ENCODE results near the gene ZNF782.
"Not testable (repeated sequence)": the region's sequence is repeated elsewhere in the genome, so short reads cannot be mapped to it uniquely, and the experiment has no call there.

ZNF782 gene

DNA sequence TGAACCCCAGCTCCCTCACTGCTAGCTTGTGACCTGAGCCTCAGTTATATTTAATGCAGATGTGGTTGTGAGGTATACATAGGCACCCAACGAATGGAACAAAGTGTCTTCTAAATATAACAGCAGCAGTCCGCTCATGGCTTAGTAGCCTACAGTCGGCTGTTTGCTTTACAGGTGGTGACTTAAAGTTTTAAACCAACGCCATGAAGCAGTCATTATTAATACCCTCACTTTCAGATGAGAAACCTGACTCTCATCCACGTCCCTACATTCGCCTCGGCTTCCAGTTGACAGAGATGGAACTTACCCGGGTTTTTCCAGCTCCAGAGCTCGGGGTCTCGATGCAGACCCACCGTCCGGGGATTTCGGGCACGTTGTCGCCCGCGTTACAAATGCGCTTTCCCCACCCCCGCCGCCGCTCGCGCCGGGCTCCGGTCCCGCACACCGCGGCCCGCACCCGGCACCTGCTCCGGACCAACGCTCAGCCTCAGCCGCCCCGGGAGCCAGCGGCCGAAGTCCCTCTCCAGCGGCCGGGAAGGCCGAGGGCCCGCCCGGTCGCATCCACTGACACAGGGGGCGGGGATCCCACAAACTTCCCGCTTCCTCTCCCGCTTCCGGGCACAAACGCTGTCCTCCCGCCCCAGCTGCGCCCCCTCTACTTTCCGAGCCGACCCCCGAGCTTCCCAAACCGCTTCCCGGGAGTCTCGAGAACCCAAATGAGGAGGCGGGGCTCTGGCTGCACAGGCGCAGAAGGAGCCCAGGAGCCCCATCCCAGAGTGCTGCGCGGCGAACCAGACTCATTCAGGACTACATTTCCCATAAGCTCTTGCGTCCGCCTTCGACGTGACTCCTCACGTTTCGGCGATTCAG, at the start of gene ZNF782:
Gene ZNF782 (minus strand): TSS at position 734 of the 870 bp plus-strand sequence. CDS start 2,553 bp downstream, outside the sequence.
- peak; percentile 56 to 96 (median 87) for DNase-seq

DNA sequence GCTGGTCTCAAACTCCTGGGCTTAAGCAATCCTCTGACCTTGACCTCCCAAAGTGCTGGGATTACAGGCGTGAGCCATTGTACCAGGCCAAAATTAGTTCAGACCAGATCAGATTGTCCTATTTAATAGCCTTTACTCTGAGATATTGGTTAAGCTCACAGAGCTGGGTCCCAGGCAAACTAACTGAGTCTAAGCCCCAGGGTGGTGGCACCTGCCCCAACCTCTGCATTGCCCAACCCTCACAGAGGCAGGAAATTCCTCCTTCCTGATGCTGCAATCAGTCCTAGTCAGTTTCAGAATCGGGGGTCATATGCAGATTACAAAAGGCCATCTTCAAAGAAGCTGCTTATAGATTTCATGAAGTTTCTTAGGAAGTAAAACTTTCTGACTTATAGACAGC, 45.7 kb upstream of the ZNF782 start:
- DNase-seq = not testable (repeated sequence)

DNA sequence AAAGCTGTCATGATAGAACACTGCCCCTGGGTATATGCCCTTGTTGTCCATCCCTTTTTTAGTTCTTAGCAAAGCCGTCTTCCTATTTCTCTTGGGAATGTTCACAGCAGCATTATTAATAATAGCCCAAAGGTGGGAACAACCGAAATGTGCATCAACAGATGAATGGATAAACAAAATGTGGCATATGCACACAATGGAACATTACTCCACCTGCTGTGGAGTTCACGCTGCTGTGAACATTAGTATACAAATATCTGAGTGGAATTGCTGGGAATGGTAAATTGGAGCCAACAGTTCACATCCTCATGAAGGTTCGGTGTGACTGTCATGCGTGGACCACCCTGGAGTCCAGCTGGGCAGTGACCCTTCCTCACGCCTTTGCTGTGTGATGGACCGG, 37.8 kb upstream of the ZNF782 start:
- no peak for DNase-seq

DNA sequence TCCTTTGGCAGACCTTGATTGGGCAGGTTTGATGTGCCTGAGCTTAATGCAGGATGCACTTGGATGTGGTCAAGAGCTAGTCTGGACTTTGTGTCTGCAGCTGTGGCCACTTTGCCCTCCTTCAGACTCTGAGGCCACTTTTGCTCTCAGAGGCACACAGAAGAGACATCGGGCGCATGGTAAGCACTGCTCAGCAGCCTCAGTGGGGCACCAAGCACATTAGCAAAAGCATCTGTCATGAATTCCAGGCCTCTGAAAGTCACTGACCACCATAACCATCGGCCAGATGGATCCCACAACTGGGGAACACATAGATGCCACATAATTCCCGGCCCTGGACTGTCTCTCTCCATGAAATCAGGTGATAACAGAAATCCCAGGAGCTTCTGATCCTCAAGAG, 34.3 kb upstream of the ZNF782 start:
- no peak for DNase-seq

DNA sequence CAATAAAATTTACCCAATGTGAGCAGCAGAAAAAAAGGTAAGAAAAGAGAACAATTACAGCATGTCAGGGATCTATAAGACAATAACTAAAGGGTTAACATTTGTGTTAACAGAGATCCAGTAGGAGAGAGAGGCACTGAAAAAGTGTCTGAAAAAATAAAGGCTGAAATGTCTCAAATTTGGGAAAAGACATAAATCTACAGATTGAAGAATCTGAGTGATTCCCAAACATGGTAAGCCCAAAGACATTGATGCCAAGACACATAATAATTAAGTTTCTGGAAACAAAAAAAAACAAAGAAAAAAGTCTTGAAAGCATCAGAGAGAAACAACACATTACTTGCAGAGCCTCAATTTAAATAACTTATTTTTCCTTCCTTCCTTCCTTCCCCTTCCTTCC, 31.1 kb upstream of the ZNF782 start:
- no peak for DNase-seq

DNA sequence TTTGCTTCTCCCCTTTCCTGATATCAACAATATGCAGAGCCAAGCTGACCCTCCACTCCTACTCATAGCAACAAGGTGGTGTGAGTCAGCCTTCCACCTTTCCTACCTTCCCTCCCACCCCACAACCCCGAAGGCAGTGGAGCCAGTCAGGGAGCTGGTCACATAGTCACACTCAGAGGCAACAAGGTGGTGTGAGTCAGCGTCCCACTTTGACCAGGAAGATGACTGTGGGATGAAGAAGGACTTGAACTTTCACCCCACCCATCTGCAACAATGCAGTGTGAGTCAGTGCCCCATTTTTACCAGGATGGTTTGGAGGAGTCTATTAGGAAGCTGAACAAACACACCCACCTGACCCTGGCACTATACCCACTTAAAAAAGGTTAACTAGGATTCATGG, 30.1 kb upstream of the ZNF782 start:
- no peak for DNase-seq

DNA sequence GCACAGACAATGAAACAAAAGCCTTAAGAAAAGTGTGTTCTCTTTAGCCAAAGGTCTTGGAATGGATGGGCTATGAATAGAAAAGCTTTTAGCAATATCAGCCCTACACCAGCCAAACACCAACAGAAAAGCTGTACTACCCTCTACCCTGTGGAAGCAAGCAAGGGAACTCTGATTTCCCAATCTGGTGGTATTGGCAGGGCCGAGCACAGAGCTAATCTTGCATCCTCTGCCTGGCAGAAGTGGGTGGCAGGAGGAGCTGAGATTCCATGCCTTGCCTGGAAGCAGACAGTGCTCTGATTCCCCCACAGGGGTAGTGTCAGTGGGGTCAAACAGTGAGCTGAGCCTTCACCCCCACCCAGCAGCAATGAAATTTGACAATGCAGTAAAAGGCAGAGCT, 29.6 kb upstream of the ZNF782 start:
- no peak for DNase-seq

DNA sequence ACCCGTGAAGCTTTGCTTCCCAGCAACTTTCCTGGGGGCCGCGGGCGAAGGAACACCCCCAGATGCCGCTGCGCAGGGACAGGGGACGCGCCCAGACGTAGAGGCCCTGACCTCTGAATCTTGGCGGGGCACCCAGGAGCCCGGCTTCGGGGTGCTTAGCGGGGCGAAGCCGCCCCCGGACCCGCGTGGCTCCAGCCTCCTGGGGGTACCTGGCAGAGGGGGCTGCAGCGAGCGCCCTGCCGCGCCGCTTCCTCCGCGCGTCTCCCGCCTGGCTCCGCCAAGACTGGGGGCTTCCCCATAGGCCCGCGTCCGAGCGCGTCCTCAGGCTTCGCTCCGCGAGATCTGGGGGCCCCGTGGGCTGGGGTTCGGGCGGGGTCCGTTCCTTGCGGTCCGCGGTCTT, 23.0 kb upstream of the ZNF782 start:
- DNase-seq = no peak

DNA sequence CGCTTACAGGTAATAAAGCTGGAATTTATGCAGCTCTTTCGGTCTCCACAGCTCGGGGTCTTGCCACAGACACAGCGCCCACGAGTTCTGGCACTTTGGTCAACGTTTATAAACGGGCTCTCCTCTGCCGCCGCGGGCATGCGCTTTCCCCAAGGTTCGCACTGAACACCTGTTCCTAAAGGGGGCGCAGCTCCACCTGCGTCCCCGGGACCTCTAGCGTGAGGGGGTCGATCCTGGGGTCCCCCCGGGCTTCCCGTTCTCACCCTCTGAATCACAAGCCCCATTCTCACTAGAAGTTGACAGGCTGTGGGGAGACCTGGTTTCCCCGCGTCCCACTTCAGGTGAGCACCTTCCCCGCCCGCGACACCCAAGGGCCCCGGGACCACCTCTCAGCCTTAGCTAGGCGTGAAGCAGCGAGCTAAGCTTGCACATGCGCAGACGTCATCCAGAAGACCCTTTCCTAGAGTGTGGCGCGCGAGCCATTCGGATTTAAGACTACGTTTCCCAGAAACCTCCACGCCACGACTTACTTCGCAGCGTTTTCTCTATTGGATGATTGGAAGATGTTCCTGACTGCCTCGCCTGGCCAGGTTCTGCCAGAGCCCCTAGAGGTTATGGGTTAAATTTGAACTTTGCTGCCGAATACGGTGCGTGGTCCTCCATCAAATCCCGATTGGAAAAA, 21.3 kb upstream of the ZNF782 start:
- DNase-seq = peak in 42 of 56 donors; percentile 6 to 71 (median 40)

DNA sequence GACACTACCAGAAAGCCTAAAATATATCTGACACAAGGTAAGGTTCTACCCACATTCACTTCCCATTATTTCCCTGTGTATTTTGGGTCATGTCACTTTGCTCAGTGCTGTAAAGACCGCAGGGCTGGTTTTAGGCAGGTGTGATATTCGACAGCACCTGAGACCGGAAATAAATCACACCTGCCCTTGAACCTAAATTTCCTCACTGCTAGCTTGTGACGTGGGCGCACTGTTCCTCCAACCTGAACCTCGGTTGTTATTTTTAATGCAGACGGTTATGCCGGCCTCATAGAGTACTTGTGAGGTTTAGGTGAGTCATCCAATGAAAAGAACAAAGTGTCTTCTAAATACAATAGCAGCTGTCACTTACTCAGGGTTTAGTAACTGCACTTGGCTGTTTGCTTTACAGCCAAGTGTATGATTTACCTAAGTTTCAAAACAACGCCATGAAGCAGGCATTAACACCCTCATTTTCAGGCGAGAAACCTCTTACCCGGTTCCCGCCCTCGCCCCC, 20.7 kb upstream of the ZNF782 start:
- peak in 1 of 56 donors; percentile 2 for DNase-seq

DNA sequence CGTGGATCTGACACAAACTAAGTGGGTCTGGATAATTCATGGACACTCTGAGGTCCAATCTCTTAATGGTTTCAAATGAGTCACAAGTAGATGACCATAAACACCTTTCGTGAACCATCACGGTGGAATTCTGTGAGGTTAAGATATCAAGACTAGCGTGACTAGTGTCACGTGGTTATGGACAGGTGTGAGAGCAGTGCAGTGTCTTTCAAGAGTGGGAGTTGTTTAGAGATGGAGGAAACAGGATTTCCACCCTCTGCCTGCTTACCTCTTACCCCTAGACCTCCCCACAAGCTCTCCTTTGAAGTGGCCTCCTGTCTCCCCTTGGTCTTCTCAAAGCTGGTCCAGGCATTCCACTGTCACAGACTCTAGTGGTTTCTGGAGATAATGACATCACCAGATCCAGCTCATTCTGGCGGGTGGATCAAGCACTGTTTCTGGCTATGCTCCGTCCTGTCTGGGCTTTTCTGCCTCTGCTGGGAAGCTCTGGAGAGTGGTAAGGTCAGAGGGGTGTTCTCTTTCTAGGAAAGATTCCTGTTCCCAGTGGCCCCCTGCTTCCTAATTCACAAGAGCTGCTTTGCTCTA, 20.0 kb upstream of the ZNF782 start:
- DNase-seq = no peak

DNA sequence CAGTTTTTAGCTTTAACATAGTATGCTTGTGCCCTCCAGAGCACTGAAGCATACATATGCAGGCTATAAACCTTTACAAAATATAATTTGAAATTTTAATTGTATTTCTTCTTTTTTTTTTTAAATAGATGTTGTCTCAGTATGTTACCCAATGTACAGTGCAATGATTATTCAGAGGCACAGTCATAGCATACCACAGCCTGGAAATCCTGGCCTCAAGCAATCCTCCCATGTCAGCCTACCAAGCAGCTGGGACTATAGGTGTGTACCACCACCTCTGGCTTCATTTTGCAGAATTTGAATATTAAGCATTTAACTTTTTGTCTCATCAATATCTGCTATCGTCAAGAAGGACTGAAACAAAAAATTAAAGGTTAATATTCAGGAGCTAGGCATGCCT, 16.9 kb upstream of the ZNF782 start:
- no peak for DNase-seq

DNA sequence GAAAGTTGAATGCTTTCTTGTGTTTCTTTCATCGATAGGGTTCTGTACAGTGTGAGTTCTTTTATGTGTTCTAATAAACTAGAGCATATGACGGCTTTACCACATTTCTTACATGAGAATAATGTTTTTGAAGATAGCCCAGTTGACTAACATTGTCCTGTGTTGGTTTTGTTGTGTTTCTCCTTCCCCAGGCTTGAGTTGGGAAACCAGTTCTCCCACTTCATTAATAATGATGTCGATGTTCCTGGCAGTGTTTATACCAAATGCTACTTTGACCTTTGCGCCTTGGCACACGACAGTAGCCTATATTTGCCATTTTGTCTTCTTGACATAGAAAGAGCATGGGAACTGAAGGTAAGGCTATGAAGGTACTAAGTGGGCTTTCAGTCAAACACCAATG, 14.4 kb upstream of the ZNF782 start:
- DNase-seq = no peak

DNA sequence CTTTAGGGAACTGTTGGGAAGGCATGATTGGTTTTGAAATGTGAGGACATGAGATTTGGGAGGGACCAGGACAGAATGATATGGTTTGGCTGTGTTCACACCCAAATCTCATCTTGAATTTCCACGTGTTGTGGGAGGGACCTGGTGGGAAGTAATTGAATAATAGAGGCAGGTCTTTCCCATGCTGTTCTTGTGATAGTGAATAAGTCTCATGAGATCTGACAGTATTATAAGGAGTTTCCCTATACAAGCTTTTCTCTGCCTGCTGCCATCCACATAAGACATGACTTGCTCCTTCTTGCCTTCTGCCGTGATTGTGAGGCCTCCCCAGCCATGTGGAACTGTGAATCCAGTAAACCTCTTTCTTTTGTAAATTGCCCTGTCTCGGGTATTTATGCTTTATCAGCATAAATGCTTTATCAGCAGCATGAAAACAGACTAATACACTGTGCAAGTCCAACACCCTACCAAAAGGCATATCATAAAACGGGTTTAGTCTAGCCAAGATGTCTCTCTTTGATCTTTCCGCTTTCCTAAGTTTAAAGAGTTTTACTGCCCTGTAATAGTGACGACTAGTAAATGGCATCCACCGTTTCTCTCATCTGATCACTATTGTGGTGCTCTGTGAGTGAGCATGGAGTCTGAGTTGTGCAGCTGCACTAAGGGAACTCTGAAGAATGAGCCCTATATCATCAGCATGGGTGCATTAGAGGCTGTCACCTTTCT, 12.9 kb upstream of the ZNF782 start:
- no peak for DNase-seq

DNA sequence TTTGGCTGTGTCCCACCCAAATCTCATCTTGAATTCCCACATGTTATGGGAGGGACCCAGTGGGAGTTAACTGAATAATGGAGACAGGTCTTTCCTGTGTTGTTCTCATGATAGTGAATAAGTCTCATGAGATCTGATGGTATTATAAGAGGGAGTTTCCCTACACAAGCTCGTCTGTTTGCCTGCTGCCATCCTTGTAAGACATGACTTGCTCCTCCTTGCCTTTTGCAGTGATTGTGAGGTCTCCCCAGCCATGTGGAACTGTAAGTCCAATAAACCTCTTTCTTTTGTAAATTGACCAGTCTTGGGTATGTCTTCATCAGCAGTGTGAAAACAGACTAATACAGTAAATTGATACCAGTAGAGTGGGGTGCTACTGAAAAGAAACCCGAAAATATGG, 10.9 kb upstream of the ZNF782 start:
- DNase-seq = not testable (repeated sequence)

DNA sequence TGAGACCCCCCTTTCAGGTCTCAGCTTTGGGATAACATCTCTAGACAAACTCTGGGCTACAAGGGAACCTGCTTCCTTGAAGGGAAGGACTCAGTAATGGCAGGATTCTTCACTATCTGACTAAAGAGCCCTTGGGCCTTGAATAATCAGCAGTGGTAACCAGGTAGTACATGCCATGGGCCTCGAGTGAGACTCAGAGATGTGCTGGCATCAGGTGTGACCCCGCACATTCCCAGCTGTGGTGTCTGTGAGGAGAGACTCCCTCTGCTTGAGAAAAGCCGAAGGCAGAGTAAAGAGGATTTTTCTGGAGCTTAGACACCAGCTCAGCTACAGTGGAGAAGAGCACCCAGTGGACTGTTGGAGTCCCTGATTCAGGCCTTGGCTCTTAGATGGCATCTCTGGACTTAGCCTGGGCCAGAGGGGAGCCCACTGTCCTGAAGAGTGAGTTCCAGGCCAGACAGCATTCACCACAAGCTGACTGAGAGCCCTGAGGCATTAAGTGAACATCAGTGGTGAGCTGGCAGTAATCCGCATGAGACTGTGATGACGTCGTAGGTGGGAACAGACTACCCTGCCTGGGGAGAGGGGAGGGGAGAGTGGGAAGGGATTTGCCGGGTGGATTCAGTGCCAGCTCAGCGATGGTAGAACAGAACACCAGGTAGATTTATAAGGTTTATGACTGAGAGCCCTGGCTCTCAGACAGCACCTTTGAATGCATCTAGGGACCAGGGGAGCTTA, 5.3 kb upstream of the ZNF782 start:
- DNase-seq = no peak

DNA sequence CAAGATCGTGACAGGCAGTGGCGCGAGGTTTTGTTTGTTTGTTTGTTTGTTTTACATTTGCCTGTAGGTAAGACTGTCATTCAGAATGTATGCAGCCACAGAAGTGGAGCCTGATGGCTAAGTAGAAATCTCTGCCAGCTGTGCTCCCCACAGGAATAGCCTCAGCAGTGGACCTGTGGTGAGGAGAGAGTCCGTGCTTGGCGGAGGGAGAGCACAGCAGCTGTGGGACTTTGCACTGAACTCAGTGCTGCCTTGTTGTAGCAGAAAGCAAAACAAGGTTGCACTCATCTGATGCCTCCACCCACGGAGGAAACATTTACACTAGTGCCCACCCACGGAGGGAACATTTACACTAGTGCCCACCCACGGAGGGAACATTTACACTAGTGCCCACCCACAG, 4.4 kb upstream of the ZNF782 start:
- no peak for DNase-seq

DNA sequence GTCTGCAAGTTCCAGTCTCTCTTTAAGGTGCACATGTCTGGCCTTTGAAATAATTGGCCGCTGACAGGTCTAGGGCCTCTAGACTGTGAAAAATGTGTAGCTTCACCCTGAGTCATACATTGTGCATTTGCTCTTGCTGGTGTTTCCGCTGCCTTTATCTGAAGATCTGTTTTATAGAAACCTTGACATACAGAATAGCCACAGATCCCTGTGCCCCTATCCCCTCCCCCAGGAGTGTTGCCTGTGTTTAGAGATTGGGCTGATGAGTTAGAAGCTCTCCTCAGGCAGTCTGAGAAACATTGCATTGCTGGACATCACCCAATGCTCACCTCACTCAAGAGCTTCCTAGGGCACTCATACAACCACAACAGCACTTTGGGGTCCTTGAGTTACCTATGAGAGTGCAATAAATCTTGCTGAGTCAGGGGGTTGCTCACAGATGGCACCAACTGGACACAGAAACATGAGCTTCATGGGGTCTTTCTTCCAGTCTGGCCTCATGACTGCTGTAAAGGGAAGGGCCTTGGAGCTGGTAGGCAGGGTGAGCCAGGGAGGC, 3.8 kb upstream of the ZNF782 start:
- no peak for DNase-seq

DNA sequence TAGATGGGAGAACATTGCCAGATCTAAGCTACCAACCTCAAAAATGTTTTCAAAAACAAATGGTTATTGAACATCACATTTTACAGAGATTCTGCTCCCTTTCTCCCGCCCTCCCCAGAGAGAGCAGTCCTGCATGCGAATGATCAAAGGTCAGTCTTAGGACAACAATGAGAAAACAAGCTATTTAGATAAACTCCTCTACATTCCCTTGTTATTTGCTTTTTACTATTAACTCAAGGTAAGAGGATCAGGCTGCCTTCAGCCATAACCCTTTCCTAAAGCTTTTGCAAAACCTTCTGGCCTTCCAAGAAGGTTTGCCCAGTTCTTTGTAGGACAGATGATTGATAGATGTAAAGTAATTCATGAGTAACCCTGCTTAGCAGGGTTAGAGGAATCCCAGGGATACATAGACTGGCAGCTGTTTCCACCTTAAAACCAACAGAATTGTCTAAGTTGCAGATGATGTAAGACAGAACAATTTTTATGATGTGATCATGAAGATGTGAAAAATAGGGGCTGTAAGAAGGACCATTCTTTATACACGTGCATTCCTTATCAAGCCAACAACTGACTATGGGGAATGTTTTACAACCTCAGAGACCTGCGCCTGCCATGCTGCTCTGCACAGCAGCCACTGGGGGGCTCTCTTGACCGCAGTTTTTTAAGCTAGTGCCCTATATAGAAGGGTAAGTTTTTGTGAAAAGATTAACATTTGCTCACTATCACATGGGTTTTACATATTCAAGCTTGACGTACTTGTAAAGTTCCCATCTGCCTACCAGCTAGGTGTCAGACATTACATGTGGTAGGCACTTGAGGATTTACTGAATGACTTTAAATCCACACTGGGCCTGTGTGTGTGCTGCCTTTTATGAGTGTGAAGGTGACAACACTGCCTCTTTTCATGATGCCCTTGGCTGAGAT, 2.3 kb upstream of the ZNF782 start:
- DNase-seq = peak in 43 of 56 donors; percentile 8 to 75 (median 44)

All from amygdala (tissue), 56 donors.